Activated CD4-positive, alpha-beta T cell treated with anti-CD3 and anti-CD28 coated beads, Interleukin-2, amount 50 U/mL, for 16 hours (primary cell): Measurements from ENCODE around the gene CABP1.

Experiments used
- DNase-seq: peaks from one replicate; pipeline ENCODE4 v3.0.0-alpha.2; 2020

The CABP1 gene

GRCh38 chr12:120640861-120641833, 721 bp downstream of the CABP1 start:
- DNase-seq, result peak; percentile 37

GRCh38 chr12:120642121-120642520, 1.7 kb downstream of the CABP1 start:
- DNase-seq, result no peak

- DNase-seq, result no peak
These were observed 2.4 kb downstream of the CABP1 start for GRCh38 chr12:120642826-120643225.

GRCh38 chr12:120643574-120643973, 3.1 kb downstream of the CABP1 start:
- DNase-seq, result no peak

GRCh38 chr12:120646044-120646443, 5.6 kb downstream of the CABP1 start:
- DNase-seq, result no peak

GRCh38 chr12:120647375-120647755, 6.9 kb downstream of the CABP1 start:
- no peak for DNase-seq

- no peak for DNase-seq
These were observed 9.2 kb downstream of the CABP1 start for GRCh38 chr12:120649442-120650232.

- no peak for DNase-seq
These were observed 9.8 kb downstream of the CABP1 start for GRCh38 chr12:120650233-120650690.

- DNase-seq, result no peak
These were observed 11.4 kb downstream of the CABP1 start for GRCh38 chr12:120651821-120652220.

- DNase-seq, result no peak
These were observed 12.4 kb downstream of the CABP1 start for GRCh38 chr12:120652656-120653435.

- DNase-seq, result no peak
These were observed 13.2 kb downstream of the CABP1 start for GRCh38 chr12:120653611-120654010.

GRCh38 chr12:120654656-120655055, 14.2 kb downstream of the CABP1 start:
- no peak for DNase-seq

GRCh38 chr12:120656008-120656407, 15.6 kb downstream of the CABP1 start:
- no peak for DNase-seq

GRCh38 chr12:120658286-120659150, 18.1 kb downstream of the CABP1 start:
- DNase-seq, result no peak

GRCh38 chr12:120659151-120659525, 18.7 kb downstream of the CABP1 start:
- DNase-seq, result no peak

- DNase-seq, result no peak
These were observed 21.0 kb downstream of the CABP1 start for GRCh38 chr12:120661432-120661831.

GRCh38 chr12:120662879-120663278, 22.5 kb downstream of the CABP1 start:
- no peak for DNase-seq

- DNase-seq, result no peak
These were observed 23.3 kb downstream of the CABP1 start for GRCh38 chr12:120663741-120664140.

GRCh38 chr12:120666571-120667390, 26.4 kb downstream of the CABP1 start:
- no peak for DNase-seq

GRCh38 chr12:120668091-120668867, 27.9 kb downstream of the CABP1 start:
- DNase-seq, result no peak
